Gastroesophageal sphincter (tissue), 4 donors: ENCODE data around the gene SLC37A4. TPM values are rescaled to one million over a fixed set of nuclear protein-coding genes. Genes with fewer than 3 reads are reported as not detected.
"Not testable (repeated sequence)": the region's sequence is repeated elsewhere in the genome, so short reads cannot be mapped to it uniquely, and the experiment has no call there.

Experiments
- ATAC-seq: fragments of 150-250 bp; one replicate; pipeline ENCODE4 v1.9.1; 2016; ENCODE audit warnings: mild to moderate bottlenecking, moderate library complexity
- H3K27ac ChIP-seq, 4 donors: fragments of 200-600 bp; sonication (generic) in 3 of 4; 1 replicate in 3 of 4; 2 replicates in 1 of 4; pipeline ENCODE4 v1.5.1; 2016 to 2019
- H3K27me3 ChIP-seq: fragments of 200-600 bp; sonication (generic); one replicate; pipeline ENCODE4 v1.5.1; 2019
- H3K36me3 ChIP-seq, 2 donors: fragments of 200-600 bp; sonication (generic); one replicate each; pipeline ENCODE4 v1.5.1; 2019; ENCODE audit warnings: control low read depth in 1 of 2
- H3K4me1 ChIP-seq, 3 donors: fragments of 200-600 bp; sonication (generic); 1 replicate in 2 of 3; 2 replicates in 1 of 3; pipeline ENCODE4 v1.5.1; 2016 to 2019; ENCODE audit warnings: control low read depth in 2 of 3
- H3K4me3 ChIP-seq, 2 donors: fragments of 200-600 bp; sonication (generic); one replicate each; pipeline ENCODE4 v1.5.1; 2019; ENCODE audit warnings: mild to moderate bottlenecking in 1 of 2, moderate library complexity in 1 of 2
- H3K9me3 ChIP-seq, 3 donors: fragments of 200-600 bp; sonication (generic); one replicate each; pipeline ENCODE4 v1.5.1; 2017 to 2019; ENCODE audit warnings: control low read depth in 2 of 3
- EP300 ChIP-seq: sonication (generic); formaldehyde crosslinking; IDR thresholded peaks from one replicate; pipeline ENCODE4 v1.6.1; 2017; ENCODE audit warnings: antibody characterized with exemption, mild to moderate bottlenecking
- POLR2A ChIP-seq, 2 donors: fragments of 450-650 bp; IDR thresholded peaks; one replicate each; pipeline ENCODE4 v1.6.1; 2017; ENCODE audit warnings: antibody characterized with exemption in 2 of 2, mild to moderate bottlenecking in 2 of 2, moderate library complexity in 1 of 2
- POLR2AphosphoS5 ChIP-seq: sonication (generic); formaldehyde crosslinking; IDR thresholded peaks from one replicate; pipeline ENCODE4 v1.6.1; 2017; ENCODE audit warnings: antibody characterized with exemption
- WGBS, 2 donors: methylation state at CpG; one replicate each; pipeline ENCODE4 v1.1.5; 2018; ENCODE audit warnings: low coverage in 1 of 2; 5-methylcytosine and 5-hydroxymethylcytosine counted together
- total RNA-seq, 4 donors: library from RNA; depleted of rRNA; stranded (reverse); fragments of >200 nt; gene quantifications; one replicate each; pipeline ENCODE4 v1.1.0, GENCODE V29; 2016
- TF ChIP-seq, protein P1 (sequence below), 4 experiments: fragments of 200-600 bp in 2 of 4; fragments of 450-650 bp in 2 of 4; sonication (generic) in 1 of 4; IDR thresholded peaks; one replicate each; pipeline ENCODE4 v1.5.1; 2017 to 2019; ENCODE audit warnings: antibody characterized with exemption in 4 of 4, mild to moderate bottlenecking in 2 of 4, moderate library complexity in 2 of 4

The SLC37A4 gene
- total RNA-seq, 4 donors from 2014 or later = 10.1 to 11.6 (median 11.1) TPM

DNA sequence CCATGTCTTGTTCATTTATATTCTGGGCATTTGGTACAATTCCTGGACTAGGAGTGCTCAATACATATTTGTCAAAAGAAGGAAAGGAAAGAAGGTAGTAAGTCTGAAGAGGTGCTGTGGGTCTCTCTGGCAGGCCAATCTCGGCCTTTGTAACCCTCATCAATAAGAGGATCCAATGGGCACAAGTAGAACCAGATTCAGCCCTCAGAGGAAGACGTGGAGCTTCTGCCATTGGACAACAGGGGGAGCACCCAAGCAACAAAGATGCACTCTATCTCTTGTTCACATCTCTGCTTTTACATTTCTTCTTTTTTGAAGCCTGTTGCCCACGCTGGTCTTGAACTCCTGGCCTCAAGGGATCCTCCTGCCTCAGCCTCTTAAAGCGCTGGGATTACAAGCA lies 34.7 kb upstream of the SLC37A4 start:
- 63 to 66% methylated on average over 4 of the region's 4 CpGs for WGBS, 2 donors
- Histone ChIP-seq H3K27ac (no peak overlapping the region), H3K9me3 (no peaks in the 10 kb centered on the region), H3K4me3 (no peak overlapping the region), H3K36me3 (peaks cover 0 to 13% of the 10 kb centered on the region in 2 donors), H3K27me3 (no peaks in the 10 kb centered on the region), H3K4me1 (peaks cover 2 to 50% (median 14%) of the 10 kb centered on the region in 3 donors)
- no peak for ATAC-seq
- no peak for TF ChIP-seq EP300
- TF ChIP-seq, protein P1, sequence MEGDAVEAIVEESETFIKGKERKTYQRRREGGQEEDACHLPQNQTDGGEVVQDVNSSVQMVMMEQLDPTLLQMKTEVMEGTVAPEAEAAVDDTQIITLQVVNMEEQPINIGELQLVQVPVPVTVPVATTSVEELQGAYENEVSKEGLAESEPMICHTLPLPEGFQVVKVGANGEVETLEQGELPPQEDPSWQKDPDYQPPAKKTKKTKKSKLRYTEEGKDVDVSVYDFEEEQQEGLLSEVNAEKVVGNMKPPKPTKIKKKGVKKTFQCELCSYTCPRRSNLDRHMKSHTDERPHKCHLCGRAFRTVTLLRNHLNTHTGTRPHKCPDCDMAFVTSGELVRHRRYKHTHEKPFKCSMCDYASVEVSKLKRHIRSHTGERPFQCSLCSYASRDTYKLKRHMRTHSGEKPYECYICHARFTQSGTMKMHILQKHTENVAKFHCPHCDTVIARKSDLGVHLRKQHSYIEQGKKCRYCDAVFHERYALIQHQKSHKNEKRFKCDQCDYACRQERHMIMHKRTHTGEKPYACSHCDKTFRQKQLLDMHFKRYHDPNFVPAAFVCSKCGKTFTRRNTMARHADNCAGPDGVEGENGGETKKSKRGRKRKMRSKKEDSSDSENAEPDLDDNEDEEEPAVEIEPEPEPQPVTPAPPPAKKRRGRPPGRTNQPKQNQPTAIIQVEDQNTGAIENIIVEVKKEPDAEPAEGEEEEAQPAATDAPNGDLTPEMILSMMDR (IDR thresholded peaks at IDR 0.05) = peak in 2 of 4 experiments; percentile 4 to 36
- no peak for TF ChIP-seq POLR2A (IDR thresholded peaks at IDR 0.05)
- no peak for TF ChIP-seq POLR2AphosphoS5

DNA sequence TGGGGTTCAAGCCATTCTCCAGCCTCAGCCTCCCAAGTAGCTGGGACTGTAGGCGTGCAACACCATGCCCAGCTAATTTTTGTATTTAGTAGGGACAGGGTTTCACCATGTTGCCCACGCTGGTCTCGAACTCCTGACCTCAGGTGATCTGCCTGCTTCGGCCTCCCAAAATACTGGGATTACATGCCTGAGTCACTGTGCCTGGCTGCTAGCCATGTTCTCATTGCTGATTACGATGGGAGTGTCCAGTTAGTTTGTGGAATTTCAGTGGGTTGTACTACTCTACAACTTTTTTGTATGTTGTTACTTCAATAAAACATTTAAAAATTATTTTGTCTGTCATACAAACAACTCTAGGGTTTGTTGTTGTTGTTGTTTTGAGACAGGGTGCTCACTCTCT lies 32.1 kb upstream of the SLC37A4 start:
- no peak for TF ChIP-seq POLR2A (IDR thresholded peaks at IDR 0.05)
- no peak for TF ChIP-seq POLR2AphosphoS5
- TF ChIP-seq, protein P1 (IDR thresholded peaks at IDR 0.05) = no peak
- TF ChIP-seq EP300 = no peak
- WGBS, 2 donors = 38 to 66% methylated on average over 3 to 5 of the region's 5 CpGs
- no peak for ATAC-seq
- Histone ChIP-seq H3K4me1 (peaks cover 0 to 33% (median 7%) of the 10 kb centered on the region in 3 donors), H3K27ac (peak overlapping the region in 3 of 4 donors; percentile 18 to 20 (median 20)), H3K36me3 (no peaks in the 10 kb centered on the region), H3K27me3 (no peaks in the 10 kb centered on the region), H3K4me3 (no peak overlapping the region), H3K9me3 (no peaks in the 10 kb centered on the region)

DNA sequence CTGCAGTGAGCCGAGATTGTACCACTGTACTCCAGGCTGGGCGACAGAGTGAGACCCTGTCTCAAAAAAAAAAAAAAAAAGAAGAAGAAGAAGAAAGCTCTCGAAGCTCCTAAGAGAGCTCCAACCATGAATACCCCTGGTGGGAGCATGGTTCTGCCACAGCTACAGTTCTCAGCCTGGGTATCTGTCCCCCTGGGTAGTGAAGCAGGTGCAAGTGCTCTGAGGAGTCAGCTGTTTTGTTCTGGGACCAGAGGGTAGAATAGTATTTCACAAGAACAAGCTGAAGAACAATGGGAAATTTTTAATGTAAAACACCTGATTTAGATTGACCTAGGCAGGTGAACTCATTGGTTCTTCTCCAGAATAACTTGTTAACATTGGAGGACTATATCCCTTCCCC lies 30.6 kb upstream of the SLC37A4 start:
- WGBS, 2 donors = 70% methylated on average over 1 of the region's 3 CpGs; no CpG with 5 or more reads in 1 of the 2 donors
- Histone ChIP-seq H3K27ac (no peak overlapping the region), H3K4me1 (peaks cover 0 to 30% (median 11%) of the 10 kb centered on the region in 3 donors), H3K4me3 (no peak overlapping the region), H3K36me3 (no peaks in the 10 kb centered on the region), H3K9me3 (no peaks in the 10 kb centered on the region), H3K27me3 (no peaks in the 10 kb centered on the region)
- ATAC-seq = no peak
- no peak for TF ChIP-seq EP300
- TF ChIP-seq, protein P1 (IDR thresholded peaks at IDR 0.05) = no peak

DNA sequence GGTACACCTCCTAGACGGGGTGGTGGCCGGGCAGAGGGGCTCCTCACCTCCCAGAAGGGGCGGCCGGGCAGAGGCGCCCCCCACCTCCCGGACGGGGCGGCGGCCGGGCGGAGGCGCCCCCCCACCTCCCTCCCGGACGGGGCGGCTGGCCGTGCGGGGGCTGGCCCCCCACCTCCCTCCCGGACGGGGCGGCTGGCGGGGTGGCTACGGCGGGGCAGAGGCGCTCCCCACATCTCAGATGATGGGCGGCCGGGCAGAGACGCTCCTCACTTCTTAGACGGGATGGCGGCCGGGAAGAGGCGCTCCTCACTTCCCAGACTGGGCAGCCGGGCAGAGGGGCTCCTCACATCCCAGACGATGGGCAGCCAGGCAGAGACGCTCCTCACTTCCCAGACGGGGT lies 28.5 kb upstream of the SLC37A4 start:
- Histone ChIP-seq H3K4me1 (peaks cover 0 to 39% (median 11%) of the 10 kb centered on the region in 3 donors), H3K36me3 (peaks cover 0 to 14% of the 10 kb centered on the region in 2 donors)
- not testable (repeated sequence) for H3K9me3 ChIP-seq, ATAC-seq, H3K4me3 ChIP-seq, H3K27me3 ChIP-seq, H3K27ac ChIP-seq
- no CpG with 5 or more reads among the region's 35 CpGs for WGBS, 2 donors

DNA sequence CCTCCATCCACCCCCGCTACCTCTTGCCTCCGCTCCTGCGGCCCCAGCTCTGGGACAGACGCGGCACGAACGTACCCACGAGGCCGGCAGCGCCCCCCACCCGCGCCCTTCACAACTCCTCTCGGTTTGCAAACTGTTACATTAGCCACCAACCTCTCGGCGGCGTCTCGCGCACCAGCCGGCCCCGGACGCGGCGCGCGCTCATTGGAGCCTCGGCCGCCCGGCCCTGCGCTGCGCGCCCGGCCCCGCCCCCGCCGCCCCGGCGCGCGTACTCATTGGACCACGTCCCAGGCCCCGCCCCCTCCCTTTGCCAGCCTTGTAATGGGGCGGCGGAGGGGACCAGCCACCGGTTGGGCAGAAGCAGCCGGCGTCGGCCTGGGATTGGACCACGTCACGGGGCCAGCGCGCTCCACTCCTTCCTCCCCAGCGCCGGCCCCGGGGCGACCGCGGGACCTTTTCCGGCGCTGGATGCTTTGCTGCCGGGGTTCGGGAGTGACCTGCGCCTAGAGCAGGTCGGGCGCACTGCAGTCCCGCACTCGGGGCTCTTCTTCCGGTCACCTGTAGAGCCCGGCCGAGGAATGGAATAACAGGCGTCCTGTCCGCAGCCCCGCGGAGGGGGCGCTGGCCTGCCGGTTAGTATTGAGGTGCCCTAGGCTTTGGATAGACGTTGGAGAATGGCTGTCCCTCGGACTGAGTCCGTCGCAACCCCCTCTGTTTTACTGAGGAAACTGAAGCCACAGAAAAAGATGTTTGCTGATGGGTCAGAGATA lies 26.5 kb upstream of the SLC37A4 start, which contains the start of gene HYOU1:
Gene HYOU1, minus strand, starts transcription at position 206 of the 770 bp plus-strand sequence. CDS start 1,045 bp downstream, outside the sequence.
- peak; percentile 99 for ATAC-seq
- Histone ChIP-seq H3K9me3 (no peaks in the 10 kb centered on the region), H3K27me3 (no peaks in the 10 kb centered on the region), H3K4me1 (peaks cover 0 to 29% (median 11%) of the 10 kb centered on the region in 3 donors), H3K27ac (peak within 1 kb of the TSS; percentile 85 to 98 (median 88)), H3K36me3 (peaks cover 0 to 33% of the 10 kb centered on the region in 2 donors), H3K4me3 (peak within 1 kb of the TSS; percentile 61 to 95)
- 0% methylated on average over 5 of the region's 79 CpGs; no CpG with 5 or more reads in 1 of the 2 donors for WGBS, 2 donors
- TF ChIP-seq POLR2AphosphoS5 = peak; percentile 65
- TF ChIP-seq EP300 = no peak
- TF ChIP-seq POLR2A (IDR thresholded peaks at IDR 0.05) = peak; percentile 78 to 79
- TF ChIP-seq, protein P1 (IDR thresholded peaks at IDR 0.05) = peak in 2 of 4 experiments; percentile 48 to 57
